ENCODE measurements around the gene DEFB132.

DEFB132 gene

GRCh38 chr20:297098-297924, 39.8 kb downstream of the DEFB132 start, which contains the start of gene ZCCHC3:
ZCCHC3 (plus strand) TSS chr20:297570; CDS start chr20:297587, 17 bp downstream.
- peak; percentile 48 to 68 (median 64) for DNase-seq (ENCODE audit: low read depth in 3 of 3, low spot score in 1 of 3)

GRCh38 chr20:297925-298775, 40.6 kb downstream of the DEFB132 start:
- DNase-seq (ENCODE audit: low read depth in 3 of 3, low spot score in 1 of 3), result peak in 1 of 3 donors; percentile 18

- DNase-seq (ENCODE audit: low read depth in 3 of 3, low spot score in 1 of 3), result no peak
Observed at GRCh38 chr20:298776-299391, 41.4 kb downstream of the DEFB132 start.

- DNase-seq (ENCODE audit: low read depth in 3 of 3, low spot score in 1 of 3), result no peak
Observed at GRCh38 chr20:300345-300990, 42.9 kb downstream of the DEFB132 start.

- DNase-seq (ENCODE audit: low read depth in 3 of 3, low spot score in 1 of 3), result no peak
Observed at GRCh38 chr20:301886-302848, 44.6 kb downstream of the DEFB132 start.

GRCh38 chr20:305745-306144, 48.2 kb downstream of the DEFB132 start:
- no peak for DNase-seq (ENCODE audit: low read depth in 3 of 3, low spot score in 1 of 3)

- DNase-seq (ENCODE audit: low read depth in 3 of 3, low spot score in 1 of 3), result no peak
Observed at GRCh38 chr20:308427-309038, 51.0 kb downstream of the DEFB132 start.

- no peak for DNase-seq (ENCODE audit: low read depth in 3 of 3, low spot score in 1 of 3)
Observed at GRCh38 chr20:309306-309840, 51.8 kb downstream of the DEFB132 start.

- DNase-seq (ENCODE audit: low read depth in 3 of 3, low spot score in 1 of 3), result peak in 1 of 3 donors; percentile 70
Observed at GRCh38 chr20:309841-310644, 52.5 kb downstream of the DEFB132 start.

GRCh38 chr20:310645-311044, 53.1 kb downstream of the DEFB132 start:
- no peak for DNase-seq (ENCODE audit: low read depth in 3 of 3, low spot score in 1 of 3)

All from stimulated activated CD4-positive, alpha-beta T cell treated with anti-CD3 and anti-CD28 coated beads, TNF-alpha, amount 100 ng/mL, for 1 hour (primary cell).